NCI-H146 (cell line): ENCODE data around the gene SLC39A13.
A peak's percentile ranks its signal among the peaks of the same experiment; 100 is the strongest.

Experiments
- DNase-seq: peaks from one replicate; lab custom pipeline; 2025; lab: John Stamatoyannopoulos, UW

SLC39A13 gene

GRCh38 chr11:47403135-47403534 is 5.3 kb upstream of the SLC39A13 start:
- DNase-seq = no peak

- no peak for DNase-seq
Measured at GRCh38 chr11:47403571-47403970, 4.8 kb upstream of the SLC39A13 start.

GRCh38 chr11:47406896-47407745 is 1.3 kb upstream of the SLC39A13 start:
- no peak for DNase-seq

- peak; percentile 67 for DNase-seq
Measured at GRCh38 chr11:47408598-47409439, 429 bp downstream of the SLC39A13 start.

- DNase-seq = peak; percentile 45
Measured at GRCh38 chr11:47409440-47410369, 1.3 kb downstream of the SLC39A13 start.

GRCh38 chr11:47410370-47411264 is 2.2 kb downstream of the SLC39A13 start:
- DNase-seq = no peak

GRCh38 chr11:47411884-47412746 is 3.7 kb downstream of the SLC39A13 start:
- peak; percentile 30 for DNase-seq

- DNase-seq = no peak
Measured at GRCh38 chr11:47413351-47413750, 5.0 kb downstream of the SLC39A13 start.

- no peak for DNase-seq
Measured at GRCh38 chr11:47413908-47414684, 5.7 kb downstream of the SLC39A13 start.

GRCh38 chr11:47414685-47415070 is 6.3 kb downstream of the SLC39A13 start:
- no peak for DNase-seq

- no peak for DNase-seq
Measured at GRCh38 chr11:47415091-47415854, 6.9 kb downstream of the SLC39A13 start.

GRCh38 chr11:47415949-47416472 is 7.6 kb downstream of the SLC39A13 start:
- no peak for DNase-seq

- no peak for DNase-seq
Measured at GRCh38 chr11:47417712-47418111, 9.3 kb downstream of the SLC39A13 start.

GRCh38 chr11:47418454-47419259 is 10.3 kb downstream of the SLC39A13 start:
- no peak for DNase-seq

GRCh38 chr11:47425611-47426010 is 17.2 kb downstream of the SLC39A13 start:
- peak; percentile 29 for DNase-seq

GRCh38 chr11:47426062-47426956 is 17.9 kb downstream of the SLC39A13 start, which contains the start of gene PSMC3:
TSS of gene PSMC3 (minus strand) at chr11:47426439. CDS start at chr11:47426279, 160 bp downstream.
- peak; percentile 98 for DNase-seq
